Nephron (organoid): ENCODE measurements around the gene NRM.
A peak's percentile ranks its signal among the peaks of the same experiment; 100 is the strongest.
"Not testable (repeated sequence)": the region's sequence is repeated elsewhere in the genome, so short reads cannot be mapped to it uniquely, and the experiment has no call there.

Source experiments
- H3K27ac Mint-ChIP-seq, 3 experiments: 2 replicates each; pipeline ENCODE4 v1.8.0; 2020; ENCODE audit warnings: mixed read lengths in 3 of 3, mild to moderate bottlenecking in 2 of 3, moderate library complexity in 1 of 3
- H3K27me3 Mint-ChIP-seq: 2 replicates; pipeline ENCODE4 v1.8.0; 2021; ENCODE audit warnings: low read depth, mild to moderate bottlenecking, moderate library complexity, mixed read lengths
- H3K36me3 Mint-ChIP-seq: 2 replicates; pipeline ENCODE4 v1.8.0; 2020; ENCODE audit warnings: low read depth, mixed read lengths
- H3K4me1 Mint-ChIP-seq: 2 replicates; pipeline ENCODE4 v1.8.0; 2020; ENCODE audit warnings: mixed read lengths
- H3K4me3 Mint-ChIP-seq, 3 experiments: 2 replicates each; pipeline ENCODE4 v1.8.0; 2020; ENCODE audit warnings: mild to moderate bottlenecking in 3 of 3, mixed read lengths in 3 of 3, moderate library complexity in 2 of 3
- H3K9me3 Mint-ChIP-seq: 2 replicates; pipeline ENCODE4 v1.8.0; 2020; ENCODE audit warnings: mixed read lengths
- TF ChIP-seq, protein P1 (sequence below), 3 experiments: fragments of 200-600 bp; sonication (generic); IDR thresholded peaks; one replicate each; pipeline ENCODE4 v1.5.0; 2021; ENCODE audit warnings: antibody characterized with exemption in 3 of 3; ENCODE audit not compliant: unreplicated experiment in 3 of 3

Gene NRM

DNA sequence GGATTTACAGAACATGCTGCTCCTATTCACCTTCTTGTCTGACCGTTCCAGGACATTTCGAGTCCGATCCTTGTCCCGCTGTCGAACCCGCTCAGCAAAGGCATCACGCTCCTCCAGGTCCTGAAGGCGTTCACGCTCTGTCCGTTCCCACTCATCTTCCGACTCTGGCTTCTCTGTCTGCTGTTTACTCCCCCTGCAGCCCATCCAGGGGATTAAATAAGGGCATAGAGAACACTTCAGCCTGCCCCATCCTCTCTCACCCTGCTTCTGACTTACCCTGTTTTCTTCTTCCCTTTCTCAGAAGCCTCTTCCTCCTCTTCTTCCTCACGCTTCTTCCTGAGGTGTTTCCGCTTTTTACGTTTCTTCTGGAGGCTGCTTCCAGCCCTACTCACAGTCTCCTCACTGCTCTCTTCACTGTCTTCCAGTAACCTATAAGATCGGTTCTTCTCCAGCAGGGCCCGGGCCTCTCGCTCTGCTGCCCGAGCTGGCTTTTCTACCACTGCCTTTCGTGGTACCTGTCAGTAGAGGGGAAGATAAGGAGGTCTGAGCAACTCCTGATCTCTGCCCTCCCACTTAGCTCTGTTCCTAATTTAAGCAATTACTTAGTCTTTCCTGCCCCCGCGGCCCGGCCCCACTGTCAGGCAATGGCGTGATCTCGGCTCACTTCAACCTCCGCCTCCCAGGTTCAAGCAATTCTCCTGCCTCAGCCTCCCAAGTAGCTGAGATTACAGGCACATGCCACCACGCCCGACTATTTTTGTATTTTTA lies 19.8 kb downstream of the NRM start:
- Mint-ChIP-seq H3K27ac (no peak overlapping the region), H3K4me1 (peaks cover 10% of the 10 kb centered on the region), H3K4me3 (peak overlapping the region; percentile 79 to 82 (median 80)), H3K9me3 (no peaks in the 10 kb centered on the region), H3K36me3 (peaks cover 36% of the 10 kb centered on the region), H3K27me3 (no peaks in the 10 kb centered on the region)
- TF ChIP-seq, protein P1, sequence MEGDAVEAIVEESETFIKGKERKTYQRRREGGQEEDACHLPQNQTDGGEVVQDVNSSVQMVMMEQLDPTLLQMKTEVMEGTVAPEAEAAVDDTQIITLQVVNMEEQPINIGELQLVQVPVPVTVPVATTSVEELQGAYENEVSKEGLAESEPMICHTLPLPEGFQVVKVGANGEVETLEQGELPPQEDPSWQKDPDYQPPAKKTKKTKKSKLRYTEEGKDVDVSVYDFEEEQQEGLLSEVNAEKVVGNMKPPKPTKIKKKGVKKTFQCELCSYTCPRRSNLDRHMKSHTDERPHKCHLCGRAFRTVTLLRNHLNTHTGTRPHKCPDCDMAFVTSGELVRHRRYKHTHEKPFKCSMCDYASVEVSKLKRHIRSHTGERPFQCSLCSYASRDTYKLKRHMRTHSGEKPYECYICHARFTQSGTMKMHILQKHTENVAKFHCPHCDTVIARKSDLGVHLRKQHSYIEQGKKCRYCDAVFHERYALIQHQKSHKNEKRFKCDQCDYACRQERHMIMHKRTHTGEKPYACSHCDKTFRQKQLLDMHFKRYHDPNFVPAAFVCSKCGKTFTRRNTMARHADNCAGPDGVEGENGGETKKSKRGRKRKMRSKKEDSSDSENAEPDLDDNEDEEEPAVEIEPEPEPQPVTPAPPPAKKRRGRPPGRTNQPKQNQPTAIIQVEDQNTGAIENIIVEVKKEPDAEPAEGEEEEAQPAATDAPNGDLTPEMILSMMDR (IDR thresholded peaks at IDR 0.05; ENCODE audit: unreplicated experiment in 3 of 3) = peak in 2 of 3 experiments; percentile 15 to 23

DNA sequence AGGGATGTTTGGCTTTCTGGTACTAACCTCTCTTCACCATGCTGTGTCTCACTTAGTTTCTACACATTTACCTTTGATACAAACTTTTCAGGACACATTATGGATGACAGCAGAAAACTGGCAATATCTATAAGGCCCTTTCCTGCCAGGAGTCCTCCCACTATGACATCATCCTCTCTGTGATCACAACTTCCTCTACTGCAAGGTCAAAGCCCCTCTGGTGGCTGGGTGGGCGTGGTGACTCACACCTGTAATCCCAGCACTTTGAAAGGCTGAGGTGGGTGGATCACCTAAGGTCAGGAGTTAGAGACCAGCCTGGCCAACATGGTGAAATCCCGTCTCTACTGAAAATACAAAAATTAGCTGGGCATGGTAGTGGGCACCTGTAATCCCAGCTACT lies 24.5 kb downstream of the NRM start:
- not testable (repeated sequence) for H3K4me1 Mint-ChIP-seq, H3K27me3 Mint-ChIP-seq, H3K9me3 Mint-ChIP-seq, H3K27ac Mint-ChIP-seq, H3K4me3 Mint-ChIP-seq
- peaks cover 66% of the 10 kb centered on the region for H3K36me3 Mint-ChIP-seq

DNA sequence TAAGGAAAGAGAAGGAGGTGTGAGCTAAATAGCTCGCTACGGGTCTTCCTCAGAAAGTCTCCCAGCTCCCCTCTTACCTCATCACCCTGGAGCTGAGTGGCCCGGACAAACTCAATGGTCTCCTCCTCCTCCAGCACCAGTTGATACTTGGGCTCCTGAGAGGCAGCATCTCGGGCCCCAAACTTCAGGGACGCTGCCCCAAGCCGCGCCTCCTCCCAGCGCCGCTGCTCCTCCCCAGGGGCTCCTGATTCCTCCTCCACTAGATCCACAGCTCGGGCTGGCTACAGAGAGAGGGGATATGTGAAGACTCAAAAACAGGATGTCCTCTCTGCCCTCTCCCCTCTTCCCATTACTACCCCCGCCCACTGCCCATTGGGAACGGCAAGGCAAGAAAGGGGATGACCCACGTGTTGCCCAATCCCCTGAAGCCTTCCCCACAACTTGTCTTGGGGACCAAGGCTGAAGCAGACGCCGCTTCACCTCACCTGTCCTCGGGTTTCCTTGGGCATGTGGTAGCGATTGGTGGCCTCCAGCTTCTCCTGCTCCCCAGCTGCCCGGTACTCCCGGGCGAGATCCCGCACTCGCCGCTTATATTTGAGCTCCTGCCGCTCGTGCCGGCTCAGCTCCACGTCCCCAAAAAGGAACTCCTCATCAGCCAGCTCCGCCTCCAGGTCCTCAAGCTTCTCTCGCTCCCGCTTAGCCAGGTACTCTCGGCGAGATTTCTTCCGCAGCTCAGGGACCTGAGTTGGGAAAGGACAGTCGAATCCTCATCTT lies 25.6 kb downstream of the NRM start:
- Mint-ChIP-seq H3K27me3 (no peaks in the 10 kb centered on the region), H3K4me3 (no peak overlapping the region), H3K9me3 (no peaks in the 10 kb centered on the region), H3K36me3 (peaks cover 59% of the 10 kb centered on the region), H3K4me1 (no peaks in the 10 kb centered on the region), H3K27ac (no peak overlapping the region)
- TF ChIP-seq, protein P1 (IDR thresholded peaks at IDR 0.05; ENCODE audit: unreplicated experiment in 3 of 3) = no peak

DNA sequence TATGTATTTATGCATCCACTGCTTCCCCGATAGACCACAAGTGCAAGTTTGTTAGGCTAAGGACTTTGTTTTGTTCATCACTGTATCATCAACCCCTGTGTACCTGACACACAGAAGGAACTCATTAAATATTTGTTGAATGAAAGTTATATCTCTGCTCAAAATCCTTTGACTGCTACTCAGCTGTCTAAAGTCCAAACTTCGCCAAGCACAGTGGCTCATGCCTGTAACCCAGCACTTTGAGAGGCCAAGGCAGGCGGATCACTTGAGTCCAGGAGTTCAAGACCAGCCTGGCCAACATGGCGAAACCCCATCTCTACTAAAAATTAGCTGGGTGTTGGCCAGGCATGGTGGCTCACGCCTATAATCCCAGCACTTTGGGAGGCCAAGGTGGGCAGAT lies 32.9 kb downstream of the NRM start:
- H3K27me3 Mint-ChIP-seq, H3K9me3 Mint-ChIP-seq, H3K4me1 Mint-ChIP-seq, H3K4me3 Mint-ChIP-seq: not testable (repeated sequence)
- H3K36me3 Mint-ChIP-seq = peaks cover 64% of the 10 kb centered on the region
- peak overlapping the region in 1 of 3 experiments; percentile 50 for H3K27ac Mint-ChIP-seq

DNA sequence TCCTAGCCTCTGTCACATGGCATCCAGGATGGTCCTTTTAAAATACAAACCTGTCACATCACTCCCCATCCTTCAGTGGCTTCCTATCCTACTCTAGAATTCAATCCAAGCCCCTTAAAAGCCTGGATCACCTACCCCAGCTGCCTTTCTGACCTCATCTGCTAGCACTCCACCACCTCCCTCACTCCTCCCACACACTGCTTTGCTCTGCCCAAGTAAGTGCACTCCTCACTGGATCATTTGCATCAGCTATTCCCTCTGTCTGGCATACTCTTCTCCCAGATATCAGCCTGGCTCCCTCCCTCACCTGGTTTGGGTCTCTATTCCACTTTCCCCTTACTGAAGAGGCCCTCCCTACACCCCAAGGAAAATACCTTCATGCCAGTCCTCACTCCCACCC lies 33.3 kb downstream of the NRM start:
- Mint-ChIP-seq H3K4me1 (no peaks in the 10 kb centered on the region), H3K36me3 (peaks cover 64% of the 10 kb centered on the region), H3K27ac (peak overlapping the region in 2 of 3 experiments; percentile 12 to 50), H3K27me3 (no peaks in the 10 kb centered on the region), H3K4me3 (no peak overlapping the region), H3K9me3 (no peaks in the 10 kb centered on the region)
- TF ChIP-seq, protein P1 (IDR thresholded peaks at IDR 0.05; ENCODE audit: unreplicated experiment in 3 of 3) = no peak

DNA sequence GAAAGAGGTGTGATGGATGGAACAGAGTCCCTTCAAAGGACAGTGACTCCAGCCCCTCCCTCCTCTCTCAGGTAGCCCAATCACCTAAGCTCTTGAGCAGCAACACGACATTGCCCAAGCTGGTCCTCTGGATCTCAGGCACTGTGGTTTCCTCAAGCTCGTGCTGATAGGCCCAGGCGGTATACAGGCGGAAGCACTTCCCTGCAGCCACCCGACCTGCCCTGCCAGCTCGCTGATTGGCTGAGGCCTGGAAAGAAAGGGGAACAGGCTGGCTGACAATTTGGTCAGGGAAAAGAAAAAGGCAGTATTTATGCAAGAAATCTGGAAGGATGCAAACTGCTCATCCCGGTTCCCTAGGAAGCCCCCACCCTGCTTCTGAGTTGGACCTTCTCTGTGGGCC lies 34.3 kb downstream of the NRM start:
- Mint-ChIP-seq H3K27ac (no peak overlapping the region), H3K4me3 (no peak overlapping the region), H3K36me3 (peaks cover 63% of the 10 kb centered on the region), H3K27me3 (no peaks in the 10 kb centered on the region), H3K9me3 (no peaks in the 10 kb centered on the region), H3K4me1 (no peaks in the 10 kb centered on the region)
- TF ChIP-seq, protein P1 (IDR thresholded peaks at IDR 0.05; ENCODE audit: unreplicated experiment in 3 of 3) = no peak

DNA sequence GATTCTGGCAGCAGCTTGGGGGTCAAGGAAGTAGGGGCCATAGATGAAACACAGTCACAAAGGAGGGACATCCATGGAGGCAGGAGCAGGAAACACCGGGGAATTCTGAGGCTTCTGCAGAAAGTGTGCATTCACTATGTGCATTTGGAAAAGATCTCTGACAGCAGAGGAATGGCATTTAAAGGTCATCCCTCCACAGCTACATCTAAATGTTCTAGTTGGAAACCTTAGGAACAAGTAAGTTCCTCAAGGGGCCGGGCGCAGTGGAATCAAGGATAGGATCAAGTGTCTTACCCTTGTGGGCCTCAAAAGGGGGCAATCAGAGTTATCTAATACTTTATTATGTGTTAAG lies 35.1 kb downstream of the NRM start:
- Mint-ChIP-seq H3K4me1 (no peaks in the 10 kb centered on the region), H3K27me3 (no peaks in the 10 kb centered on the region), H3K9me3 (no peaks in the 10 kb centered on the region), H3K36me3 (peaks cover 66% of the 10 kb centered on the region), H3K27ac (no peak overlapping the region), H3K4me3 (no peak overlapping the region)
- TF ChIP-seq, protein P1 (IDR thresholded peaks at IDR 0.05; ENCODE audit: unreplicated experiment in 3 of 3) = no peak
